Peyer's patch (tissue), 4 donors: ENCODE measurements around the gene ADAM12.

Source experiments
- POLR2A ChIP-seq, 2 donors: fragments of 450-650 bp; IDR thresholded peaks; one replicate each; pipeline ENCODE4 v1.5.1; 2017; ENCODE audit warnings: antibody characterized with exemption in 2 of 2, mild to moderate bottlenecking in 2 of 2, moderate library complexity in 2 of 2
- TF ChIP-seq, protein P1 (sequence below), 6 experiments: fragments of 450-650 bp in 4 of 6; fragments of 200-600 bp in 2 of 6; sonication (generic) in 1 of 6; IDR thresholded peaks; one replicate each; pipeline ENCODE4 v1.5.1; 2017 to 2019; ENCODE audit warnings: antibody characterized with exemption in 6 of 6, mild to moderate bottlenecking in 3 of 6, moderate library complexity in 1 of 6

DNA sequence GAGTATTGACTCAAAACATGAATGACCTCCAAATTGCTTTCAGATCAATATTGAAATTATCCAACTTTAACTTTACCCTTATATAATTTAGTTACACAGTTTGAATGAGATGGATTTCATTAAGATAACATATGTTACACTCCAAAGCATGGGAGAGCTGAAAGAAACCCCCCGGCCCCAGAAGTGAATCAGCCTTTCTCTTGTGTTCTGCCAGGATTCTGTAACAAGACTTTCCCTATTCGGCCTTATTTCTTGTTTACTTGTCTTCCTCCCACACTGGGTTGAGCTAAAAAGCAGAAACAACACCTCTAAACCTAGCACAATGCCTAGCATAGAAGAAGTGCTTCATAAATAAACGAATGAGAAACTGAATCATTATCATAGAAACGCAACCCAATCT lies 224.8 kb downstream of the ADAM12 start:
- TF ChIP-seq, protein P1, sequence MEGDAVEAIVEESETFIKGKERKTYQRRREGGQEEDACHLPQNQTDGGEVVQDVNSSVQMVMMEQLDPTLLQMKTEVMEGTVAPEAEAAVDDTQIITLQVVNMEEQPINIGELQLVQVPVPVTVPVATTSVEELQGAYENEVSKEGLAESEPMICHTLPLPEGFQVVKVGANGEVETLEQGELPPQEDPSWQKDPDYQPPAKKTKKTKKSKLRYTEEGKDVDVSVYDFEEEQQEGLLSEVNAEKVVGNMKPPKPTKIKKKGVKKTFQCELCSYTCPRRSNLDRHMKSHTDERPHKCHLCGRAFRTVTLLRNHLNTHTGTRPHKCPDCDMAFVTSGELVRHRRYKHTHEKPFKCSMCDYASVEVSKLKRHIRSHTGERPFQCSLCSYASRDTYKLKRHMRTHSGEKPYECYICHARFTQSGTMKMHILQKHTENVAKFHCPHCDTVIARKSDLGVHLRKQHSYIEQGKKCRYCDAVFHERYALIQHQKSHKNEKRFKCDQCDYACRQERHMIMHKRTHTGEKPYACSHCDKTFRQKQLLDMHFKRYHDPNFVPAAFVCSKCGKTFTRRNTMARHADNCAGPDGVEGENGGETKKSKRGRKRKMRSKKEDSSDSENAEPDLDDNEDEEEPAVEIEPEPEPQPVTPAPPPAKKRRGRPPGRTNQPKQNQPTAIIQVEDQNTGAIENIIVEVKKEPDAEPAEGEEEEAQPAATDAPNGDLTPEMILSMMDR (IDR thresholded peaks at IDR 0.05) = no peak
- no peak for TF ChIP-seq POLR2A (IDR thresholded peaks at IDR 0.05)
